HG02571 (cell line): ENCODE results near the gene METTL2A.
"Not testable (repeated sequence)": the region's sequence is repeated elsewhere in the genome, so short reads cannot be mapped to it uniquely, and the experiment has no call there.

ENCODE experiments used
- ATAC-seq: cut with Tn5 transposase; IDR thresholded peaks from one replicate; pipeline ENCODE4 v1.9.1; 2021; ENCODE audit warnings: mild to moderate bottlenecking, moderate library complexity; ENCODE audit not compliant: unreplicated experiment

METTL2A gene

DNA sequence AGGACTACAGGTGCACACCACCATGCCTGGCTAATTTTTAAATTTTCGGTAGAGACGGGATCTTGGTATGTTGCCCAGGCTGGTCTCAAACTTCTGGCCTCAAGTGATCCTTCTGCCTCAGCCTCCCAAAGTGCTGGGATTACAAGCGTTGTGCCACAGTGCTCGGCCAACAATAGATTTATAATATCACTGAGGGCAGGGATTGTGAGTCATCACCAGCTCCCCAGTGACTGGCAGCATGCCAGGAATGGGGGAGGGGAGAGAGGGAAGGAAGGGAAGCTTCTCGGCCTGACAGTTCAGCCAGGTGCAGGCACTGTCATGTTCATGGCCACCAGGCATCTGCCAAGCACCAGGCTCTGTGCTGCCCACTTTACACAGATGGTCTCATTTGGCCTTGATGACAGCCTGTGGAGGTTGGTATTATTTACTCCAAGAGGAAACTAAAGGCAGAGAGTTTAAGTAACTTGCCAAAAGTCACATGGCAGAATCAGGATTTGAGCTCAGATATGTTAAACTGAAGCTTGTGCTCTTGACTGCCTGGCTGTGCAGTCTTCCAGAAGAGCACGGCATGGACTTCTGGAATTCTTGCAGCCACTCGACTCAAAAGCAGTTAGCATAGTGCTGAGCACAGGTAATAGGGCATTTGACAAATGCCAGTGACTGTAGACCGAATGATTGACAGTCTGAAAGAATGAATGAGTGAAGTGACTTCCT is 47.1 kb downstream of the METTL2A start:
- not testable (repeated sequence) for ATAC-seq

DNA sequence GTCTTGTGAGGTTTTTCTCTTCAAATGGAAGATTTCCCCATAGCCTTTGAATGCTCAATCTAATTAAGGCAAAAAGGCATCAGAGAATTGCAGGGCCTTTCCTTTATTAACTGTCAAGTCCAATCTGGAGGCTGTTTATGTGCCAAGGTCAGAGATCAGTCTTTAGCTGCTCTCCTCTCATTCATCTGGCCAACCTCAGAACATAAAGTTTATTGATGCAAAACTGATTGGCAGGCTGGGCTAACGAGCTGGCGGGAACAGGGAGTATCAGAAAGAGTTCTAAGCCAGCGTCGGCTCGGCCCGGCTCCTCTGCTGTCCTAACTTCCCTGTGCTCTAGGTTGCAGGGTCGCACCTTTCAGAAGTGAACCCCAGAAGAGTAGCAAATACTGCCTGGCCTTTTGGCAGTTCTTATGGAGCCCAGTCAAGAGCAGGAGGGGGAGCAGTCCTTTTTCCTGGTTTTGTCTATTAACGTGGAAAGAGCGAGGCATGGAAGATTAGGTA is 47.7 kb downstream of the METTL2A start:
- not testable (repeated sequence) for ATAC-seq

DNA sequence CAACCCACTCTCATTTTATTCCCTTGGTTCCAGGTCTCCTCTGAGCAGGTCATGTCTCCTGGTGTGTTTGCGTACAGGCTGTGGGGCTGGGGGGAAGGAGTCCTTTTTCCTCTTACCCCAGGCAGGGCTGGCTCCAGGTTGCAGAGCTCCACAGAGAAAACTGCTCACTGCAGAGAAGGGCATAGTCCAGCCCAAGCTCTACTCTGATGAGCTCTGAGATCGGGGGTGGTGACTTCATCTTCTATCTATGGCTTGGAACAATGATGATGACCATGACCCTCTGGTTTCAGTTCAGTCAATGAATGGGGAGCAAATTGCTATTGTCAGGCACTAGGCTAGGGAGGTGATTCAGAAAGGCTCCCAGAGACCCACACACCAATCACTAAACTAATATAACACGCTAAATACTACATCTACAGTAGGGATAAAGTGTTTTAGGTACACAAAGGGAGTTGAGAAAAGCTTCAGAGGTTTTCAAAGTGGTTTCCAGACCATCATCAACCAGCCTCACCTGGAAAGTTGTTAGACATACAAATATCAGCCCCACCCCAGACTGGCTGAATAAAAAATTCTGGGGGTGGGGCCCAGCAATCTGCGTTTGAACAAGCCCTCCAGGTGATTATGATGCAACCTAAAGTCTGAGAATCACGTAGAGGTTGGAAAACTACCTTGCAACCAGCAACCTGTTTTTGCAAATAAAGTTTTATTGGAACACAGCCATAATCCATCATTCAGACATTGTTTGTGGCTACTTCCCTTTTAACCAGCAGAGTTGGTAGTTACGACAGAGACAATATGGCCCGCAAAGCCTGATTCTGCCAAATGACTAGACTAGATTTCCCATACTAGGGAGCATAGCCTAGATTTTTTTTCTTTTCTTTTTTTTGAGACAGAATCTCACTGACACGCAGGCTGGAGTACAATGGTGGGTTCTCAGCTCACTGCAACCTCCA is 49.6 kb downstream of the METTL2A start:
- ATAC-seq, result not testable (repeated sequence)

DNA sequence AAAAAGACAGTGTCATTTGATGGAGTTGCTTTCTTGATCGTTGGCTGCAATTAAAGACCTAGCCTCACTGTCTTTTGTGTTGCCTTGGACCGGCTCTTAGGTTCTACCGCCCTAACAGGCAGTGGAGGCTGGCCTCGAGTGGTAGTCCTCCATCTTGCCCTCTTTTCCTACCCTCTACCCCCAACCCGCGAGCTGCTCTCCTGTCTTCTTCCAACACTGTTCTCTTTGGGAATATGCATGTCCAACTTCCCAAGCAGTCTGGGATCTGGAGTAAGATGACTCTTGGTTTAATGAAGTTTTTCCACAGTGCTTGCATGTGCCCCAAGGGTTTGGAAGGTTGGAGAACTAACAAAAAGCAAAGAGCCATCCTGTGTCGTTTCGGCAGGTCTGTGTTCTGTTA is 53.4 kb downstream of the METTL2A start:
- ATAC-seq, result not testable (repeated sequence)

DNA sequence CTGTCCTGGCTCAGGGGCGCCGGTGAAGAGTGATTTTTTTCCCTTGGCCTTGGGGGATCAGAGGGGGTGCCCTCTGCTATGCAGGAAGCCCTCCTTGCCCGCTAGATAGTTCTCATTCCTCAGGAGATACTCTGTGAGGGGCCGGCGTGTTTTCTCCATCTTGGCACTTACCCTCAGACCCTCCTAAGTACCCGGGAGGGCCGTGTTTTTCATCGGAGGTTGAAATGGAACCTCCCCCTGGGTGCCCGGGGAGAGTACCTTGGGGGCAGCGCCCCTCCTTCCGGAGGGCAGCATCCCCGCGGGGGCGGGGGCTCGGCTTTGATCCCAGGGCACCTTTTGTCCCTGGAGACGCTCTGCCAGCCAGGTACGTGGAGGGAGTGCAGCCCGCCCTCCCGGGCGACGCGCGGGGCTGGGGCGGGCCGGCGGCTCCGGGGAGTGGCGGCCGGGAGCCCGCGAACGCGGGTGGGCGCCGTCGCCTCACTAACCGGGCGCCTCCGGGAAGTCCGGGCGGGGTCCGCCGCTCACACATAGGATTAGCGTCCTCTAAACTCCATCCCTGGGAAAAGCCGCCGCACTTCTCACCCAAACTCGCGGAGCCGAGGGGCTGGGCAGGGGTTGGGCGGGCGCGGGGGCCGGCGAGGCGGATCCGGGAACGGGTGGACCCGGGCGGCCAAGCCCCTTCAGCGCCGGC is 54.2 kb downstream of the METTL2A start:
- ATAC-seq, result peak; percentile 16

DNA sequence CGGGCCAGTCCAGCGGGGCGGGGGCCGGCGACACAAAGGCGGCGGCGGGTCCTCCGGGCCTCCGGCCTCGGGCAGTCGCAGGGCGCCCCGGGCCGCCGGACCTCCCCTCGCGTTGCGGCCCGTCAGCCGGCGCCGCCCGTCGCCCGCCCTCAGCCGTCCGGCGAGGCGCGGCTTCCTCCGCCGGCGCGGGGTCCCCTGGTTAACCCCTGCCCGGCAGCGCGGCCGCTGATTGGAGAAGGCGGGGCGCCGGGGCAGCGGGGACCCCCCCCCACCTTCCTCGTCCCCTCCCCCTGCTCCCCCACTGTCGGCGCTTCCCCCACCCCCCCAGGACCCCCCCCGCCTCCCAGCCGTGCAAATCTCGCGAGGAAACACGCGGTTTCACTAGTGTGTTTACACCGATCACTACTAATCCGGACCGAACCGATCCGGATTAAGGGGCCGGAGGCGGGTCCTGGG is 54.8 kb downstream of the METTL2A start, which contains the start of gene TLK2:
TSS of gene TLK2 (plus strand) at position 402 of the 456 bp plus-strand sequence. CDS start 2,301 bp downstream, outside the sequence.
- peak; percentile 70 for ATAC-seq

DNA sequence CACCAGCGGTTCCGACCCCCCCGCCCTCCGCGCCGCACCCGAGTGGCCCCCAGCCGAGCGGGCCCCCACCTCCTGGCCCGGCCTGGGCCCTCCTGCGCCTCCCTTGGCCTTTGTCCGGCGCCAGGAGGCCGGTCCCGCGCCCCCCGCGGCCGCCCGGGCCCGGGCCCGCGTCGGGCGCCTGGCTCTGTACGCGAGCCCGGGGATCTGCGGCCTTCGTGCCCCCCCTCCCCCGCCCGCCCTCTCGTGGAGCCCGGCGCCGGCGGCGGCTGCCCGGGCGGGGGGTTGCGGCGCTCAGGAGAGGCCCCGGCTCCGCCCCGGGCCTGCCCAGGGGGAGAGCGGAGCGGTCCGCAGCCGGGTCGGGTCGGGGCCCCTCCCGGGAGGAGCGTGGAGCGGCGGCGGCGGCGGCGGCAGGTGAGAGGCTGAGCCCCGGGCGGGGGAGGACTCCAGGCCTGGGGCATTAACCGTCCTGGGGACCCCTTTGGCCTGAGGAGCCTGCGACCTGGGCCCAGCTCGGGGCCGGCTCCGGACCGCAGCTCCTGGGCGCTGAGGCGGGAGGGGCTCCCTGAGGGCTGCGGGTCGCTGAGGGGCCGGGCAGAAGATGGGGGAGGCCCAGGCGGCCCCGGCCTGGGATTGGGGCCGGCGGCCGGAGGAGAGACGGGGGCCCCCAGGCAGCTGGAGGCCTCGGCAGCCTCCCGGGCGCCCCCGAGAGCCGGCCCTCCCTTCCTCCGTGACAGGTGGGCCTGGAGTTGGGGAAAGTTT is 55.4 kb downstream of the METTL2A start:
- peak; percentile 32 for ATAC-seq

DNA sequence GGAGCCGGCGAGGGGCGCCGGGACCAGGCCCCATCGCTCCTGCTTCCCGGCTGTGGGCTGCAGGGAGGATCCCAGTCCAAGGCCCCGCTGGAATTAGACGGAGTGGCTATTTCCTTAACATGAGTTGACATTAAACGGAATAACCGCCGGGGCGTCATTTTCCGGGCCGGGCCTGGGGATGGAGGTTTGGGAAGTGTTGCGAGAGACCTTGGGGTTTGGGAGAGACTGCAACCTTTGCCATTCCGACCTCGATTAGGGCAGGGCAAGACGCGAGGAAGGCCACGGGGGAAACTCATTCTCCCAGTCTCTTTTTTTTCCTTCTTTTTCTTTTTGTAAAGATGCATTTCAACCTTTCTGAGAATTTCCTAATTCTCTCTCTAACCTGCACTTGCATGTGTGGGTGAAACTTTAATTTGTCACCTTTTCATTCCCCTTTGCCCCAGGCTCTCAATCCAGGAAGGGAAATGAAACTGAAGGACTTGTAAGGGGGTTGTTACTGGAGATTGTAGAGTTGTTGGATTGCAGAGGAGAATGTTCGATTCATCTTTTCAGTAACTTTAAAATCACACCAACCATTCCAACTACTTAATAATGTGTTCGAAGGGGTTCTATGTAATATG is 56.1 kb downstream of the METTL2A start:
- ATAC-seq, result not testable (repeated sequence)

DNA sequence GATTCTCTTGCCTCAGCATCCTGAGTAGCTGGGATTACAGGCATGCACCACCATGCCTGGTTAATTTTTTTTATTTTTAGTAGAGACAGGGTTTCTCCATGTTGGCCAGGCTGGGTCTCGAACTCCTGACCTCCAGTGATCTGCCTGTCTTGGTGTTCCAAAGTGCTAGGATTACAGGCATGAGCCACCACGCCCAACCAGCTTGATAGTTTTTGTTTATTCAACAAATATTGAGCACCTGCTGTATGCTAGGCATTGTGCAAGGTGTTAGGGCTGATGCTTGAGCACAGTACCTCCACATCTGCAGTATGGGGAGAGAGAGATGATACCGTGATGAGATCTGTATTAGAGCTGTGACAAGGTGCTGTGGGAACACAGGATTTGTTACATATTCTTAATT is 58.9 kb downstream of the METTL2A start:
- ATAC-seq, result not testable (repeated sequence)

DNA sequence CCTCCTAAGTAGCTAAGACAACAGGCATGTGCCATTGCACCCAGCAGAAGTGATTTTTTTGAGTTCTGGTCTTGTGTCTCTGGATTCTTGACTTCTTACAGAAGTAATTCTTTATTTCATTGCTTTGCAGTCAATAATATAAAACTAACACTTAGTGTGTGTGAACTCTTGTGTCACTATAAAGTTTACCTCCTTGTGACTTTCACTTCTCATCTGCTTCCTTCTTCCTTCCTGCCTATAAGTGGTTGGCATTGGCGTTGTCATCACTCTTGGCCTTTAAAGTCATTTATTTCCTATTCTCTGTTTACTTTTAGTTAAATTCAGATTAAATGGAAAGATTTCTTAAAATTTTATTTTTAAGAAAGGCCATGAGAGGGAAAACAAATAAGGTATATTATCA is 67.3 kb downstream of the METTL2A start:
- ATAC-seq, result not testable (repeated sequence)

DNA sequence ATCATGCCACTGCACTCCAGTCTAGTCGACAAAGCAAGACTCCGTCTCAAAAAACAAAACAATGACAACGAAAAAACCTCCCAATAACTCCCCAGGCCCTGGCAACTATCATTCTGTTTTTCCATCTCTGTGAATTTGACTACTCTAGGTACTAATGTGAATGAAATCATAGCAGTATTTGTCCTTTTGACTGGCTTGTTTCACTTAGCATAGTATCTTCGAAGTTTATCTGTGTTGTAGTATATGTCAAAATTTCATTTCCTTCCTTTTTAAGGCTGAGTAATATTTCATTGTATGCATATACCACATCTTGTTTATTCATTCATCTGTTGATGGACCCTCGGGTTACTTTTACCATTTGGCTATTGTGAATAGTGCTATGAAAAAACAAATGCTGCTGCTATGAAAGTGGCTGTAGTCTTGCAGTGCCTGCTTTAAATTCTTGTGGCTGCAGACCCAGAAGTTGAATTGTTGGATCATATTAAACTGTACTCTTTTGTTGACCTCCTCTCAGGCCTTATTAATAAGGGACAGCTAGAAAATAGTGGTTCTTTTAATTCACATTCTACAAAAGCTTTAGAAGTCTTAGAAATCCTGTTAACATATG is 69.5 kb downstream of the METTL2A start:
- not testable (repeated sequence) for ATAC-seq

DNA sequence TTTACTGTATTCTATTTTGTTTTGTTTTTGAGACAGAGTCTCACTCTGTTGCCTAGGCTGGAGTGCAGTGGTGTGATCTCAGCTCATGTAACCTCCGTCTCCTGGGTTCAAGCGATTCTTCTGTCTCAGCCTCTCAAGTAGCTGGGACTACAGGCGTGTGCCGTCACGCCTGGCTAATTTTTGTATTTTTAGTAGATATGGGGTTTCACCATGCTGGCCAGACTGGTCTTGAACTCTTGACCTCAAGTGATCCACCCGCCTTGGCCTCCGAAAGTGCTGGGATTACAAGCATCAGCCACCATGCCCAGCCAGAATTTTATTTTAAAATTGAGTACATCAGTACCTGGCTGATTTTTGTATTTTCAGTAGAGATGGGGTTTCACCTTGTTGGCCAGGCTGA is 70.4 kb downstream of the METTL2A start:
- ATAC-seq, result not testable (repeated sequence)

DNA sequence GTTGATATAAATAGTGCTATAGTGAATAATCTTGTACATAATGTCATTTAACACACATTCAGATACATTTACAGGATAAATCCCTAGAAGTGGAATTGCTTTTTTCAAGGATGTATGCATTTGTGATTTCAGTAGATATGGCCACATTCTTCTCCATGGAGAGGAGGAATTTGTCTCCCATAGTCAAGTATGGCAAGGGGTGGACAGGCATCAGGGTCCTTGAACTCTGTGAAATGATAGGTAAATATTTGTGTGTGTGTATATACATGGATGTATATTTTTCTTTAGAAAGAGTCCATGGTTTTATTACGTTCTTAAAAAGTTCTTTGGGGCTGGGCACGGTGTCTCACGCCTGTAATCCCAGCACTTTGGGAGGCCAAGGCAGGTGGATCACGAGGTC is 72.6 kb downstream of the METTL2A start:
- not testable (repeated sequence) for ATAC-seq

DNA sequence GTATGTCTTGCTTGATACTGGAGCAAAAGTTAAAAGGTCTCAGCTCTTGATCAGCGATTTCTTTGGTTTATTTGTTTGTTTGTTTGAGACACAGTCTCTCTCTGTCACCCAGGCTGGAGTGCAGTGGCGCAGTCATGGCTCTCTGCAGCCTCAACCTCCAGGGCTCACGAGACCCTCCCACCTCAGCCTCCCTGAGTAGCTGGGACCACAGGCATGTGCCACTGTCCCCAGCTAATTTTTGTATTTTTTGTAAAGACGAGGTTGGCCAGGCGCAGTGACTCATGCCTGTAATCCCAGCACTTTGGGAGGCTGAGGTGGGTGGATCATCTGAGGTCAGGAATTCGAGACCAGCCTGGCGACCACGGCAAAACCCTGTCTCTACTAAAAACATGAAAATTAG is 75.1 kb downstream of the METTL2A start:
- ATAC-seq, result not testable (repeated sequence)
